Hepatocyte (in vitro differentiated cells): ENCODE data around the gene DOHH.

Experiments
- EZH2 ChIP-seq: fragments of 200-600 bp; sonication (generic); IDR thresholded peaks from 2 replicates; pipeline ENCODE4 v1.6.1; 2016; ENCODE audit warnings: antibody characterized with exemption, mild to moderate bottlenecking, borderline replicate concordance
- EZH2phosphoT487 ChIP-seq: fragments of 200-600 bp; sonication (generic); IDR thresholded peaks from one replicate; pipeline ENCODE4 v1.6.1; 2018; ENCODE audit warnings: antibody characterized with exemption, mild to moderate bottlenecking, low read depth, moderate library complexity; ENCODE audit not compliant: unreplicated experiment, severe bottlenecking
- TF ChIP-seq, protein P1 (sequence below): fragments of 200-600 bp; sonication (generic); IDR thresholded peaks from 2 replicates; pipeline ENCODE4 v1.5.1; 2016; ENCODE audit warnings: antibody characterized with exemption, mild to moderate bottlenecking; ENCODE audit not compliant: poor library complexity

DNA sequence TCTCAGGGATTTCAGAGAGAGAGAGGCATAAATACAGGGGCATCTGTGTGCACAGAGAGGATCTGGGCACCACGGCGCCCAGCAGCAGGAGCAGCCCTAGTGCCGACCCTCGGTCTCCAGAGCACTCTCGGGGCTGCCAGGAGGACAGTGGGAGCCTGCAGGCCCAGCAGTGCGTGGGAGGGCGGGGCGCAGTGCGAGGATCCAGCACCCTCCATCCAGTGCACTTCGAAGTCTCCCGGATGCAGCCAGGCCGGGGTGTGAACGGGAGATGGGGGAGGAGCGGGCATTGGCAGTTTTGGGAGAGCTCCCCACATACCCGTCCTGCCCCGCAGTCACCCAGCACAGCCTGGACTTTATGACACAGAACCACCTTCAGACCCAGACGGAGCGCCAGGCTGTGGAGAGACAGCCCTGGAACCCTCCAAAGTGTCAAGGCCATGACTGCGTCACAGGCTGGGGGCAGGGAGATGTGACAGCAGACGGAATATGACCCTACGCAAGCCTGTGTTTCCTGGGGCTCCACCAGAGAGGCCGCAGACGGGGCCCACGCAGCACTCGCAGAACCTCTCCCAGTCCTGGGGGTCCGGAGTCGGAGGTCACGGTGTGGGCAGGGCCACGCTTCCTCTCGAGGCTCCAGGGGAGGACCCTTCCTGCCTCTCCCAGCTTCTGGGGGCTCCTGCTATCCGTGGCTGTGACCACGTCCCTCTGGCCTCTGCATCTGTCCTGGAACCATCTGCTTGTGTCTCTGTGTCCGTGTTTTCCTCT is 23.8 kb upstream of the DOHH start:
- TF ChIP-seq EZH2 (no peak), EZH2phosphoT487 (no peak)
- TF ChIP-seq, protein P1, sequence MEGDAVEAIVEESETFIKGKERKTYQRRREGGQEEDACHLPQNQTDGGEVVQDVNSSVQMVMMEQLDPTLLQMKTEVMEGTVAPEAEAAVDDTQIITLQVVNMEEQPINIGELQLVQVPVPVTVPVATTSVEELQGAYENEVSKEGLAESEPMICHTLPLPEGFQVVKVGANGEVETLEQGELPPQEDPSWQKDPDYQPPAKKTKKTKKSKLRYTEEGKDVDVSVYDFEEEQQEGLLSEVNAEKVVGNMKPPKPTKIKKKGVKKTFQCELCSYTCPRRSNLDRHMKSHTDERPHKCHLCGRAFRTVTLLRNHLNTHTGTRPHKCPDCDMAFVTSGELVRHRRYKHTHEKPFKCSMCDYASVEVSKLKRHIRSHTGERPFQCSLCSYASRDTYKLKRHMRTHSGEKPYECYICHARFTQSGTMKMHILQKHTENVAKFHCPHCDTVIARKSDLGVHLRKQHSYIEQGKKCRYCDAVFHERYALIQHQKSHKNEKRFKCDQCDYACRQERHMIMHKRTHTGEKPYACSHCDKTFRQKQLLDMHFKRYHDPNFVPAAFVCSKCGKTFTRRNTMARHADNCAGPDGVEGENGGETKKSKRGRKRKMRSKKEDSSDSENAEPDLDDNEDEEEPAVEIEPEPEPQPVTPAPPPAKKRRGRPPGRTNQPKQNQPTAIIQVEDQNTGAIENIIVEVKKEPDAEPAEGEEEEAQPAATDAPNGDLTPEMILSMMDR = no peak
